ENCODE results near the gene DCST1.

DNA sequence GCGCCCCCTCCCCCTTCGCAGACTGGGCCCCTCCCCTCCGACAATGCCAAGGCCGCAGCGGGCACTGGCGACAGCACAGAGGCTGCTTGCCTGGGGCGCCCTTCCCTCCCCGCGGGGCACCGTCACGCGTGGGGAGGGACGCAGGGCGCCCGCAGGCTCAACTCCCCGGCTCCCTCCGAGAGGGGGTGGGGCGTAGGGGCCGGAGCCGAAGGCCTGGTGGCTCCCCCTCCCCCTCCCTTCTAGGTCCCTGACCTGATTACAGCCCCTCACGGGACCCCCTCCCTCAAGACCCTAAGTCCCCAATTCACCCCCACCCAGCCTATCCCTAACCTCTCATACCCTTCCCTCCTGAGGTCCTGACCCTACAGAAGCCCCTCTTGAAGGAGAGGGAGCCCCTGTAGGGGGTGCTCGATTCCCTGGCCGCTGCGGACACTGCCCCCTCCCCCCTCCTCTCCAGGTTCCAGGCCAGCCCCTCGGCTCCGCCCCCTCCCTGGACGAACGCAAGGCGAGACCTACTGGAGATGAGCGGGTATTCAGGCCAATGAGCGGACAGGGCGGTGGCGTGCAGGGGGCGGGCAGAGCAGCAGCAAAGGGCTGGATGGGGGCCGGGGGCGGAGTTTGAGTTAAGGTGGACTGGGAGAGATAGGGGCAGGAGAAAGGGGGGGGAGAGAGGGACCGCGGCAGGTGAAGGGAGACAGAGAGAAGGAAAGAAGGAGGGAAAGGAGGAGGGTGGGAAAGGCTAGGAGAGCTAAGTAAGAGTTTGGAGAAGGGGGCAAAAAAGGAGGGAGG is 31.8 kb upstream of the DCST1 start:
- TF ChIP-seq, protein P1, sequence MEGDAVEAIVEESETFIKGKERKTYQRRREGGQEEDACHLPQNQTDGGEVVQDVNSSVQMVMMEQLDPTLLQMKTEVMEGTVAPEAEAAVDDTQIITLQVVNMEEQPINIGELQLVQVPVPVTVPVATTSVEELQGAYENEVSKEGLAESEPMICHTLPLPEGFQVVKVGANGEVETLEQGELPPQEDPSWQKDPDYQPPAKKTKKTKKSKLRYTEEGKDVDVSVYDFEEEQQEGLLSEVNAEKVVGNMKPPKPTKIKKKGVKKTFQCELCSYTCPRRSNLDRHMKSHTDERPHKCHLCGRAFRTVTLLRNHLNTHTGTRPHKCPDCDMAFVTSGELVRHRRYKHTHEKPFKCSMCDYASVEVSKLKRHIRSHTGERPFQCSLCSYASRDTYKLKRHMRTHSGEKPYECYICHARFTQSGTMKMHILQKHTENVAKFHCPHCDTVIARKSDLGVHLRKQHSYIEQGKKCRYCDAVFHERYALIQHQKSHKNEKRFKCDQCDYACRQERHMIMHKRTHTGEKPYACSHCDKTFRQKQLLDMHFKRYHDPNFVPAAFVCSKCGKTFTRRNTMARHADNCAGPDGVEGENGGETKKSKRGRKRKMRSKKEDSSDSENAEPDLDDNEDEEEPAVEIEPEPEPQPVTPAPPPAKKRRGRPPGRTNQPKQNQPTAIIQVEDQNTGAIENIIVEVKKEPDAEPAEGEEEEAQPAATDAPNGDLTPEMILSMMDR (conservative IDR thresholded peaks at IDR 0.05 in 1 of 2, IDR thresholded peaks at IDR 0.05 in 1 of 2; ENCODE audit: low read depth in 1 of 2, low read length in 2 of 2): peak; percentile 60
- TF ChIP-seq EZH2 (IDR thresholded peaks at IDR 0.05; ENCODE audit: low read length, missing control alignments): no peak
